SK-N-SH treated with all-trans-retinoic acid at 6 μM for 48 hours (cell line): ENCODE measurements around the gene NAGPA.

Experiments used
- CREB5 ChIP-seq: fragments of 250-450 bp; sonication (Bioruptor Pico); IDR thresholded peaks from 2 replicates; pipeline ENCODE4 v1.5.1; 2020; ENCODE audit warnings: low read depth, mild to moderate bottlenecking, moderate library complexity
- GLIS3 ChIP-seq: fragments of 250-450 bp; sonication (Bioruptor Pico); IDR thresholded peaks from 2 replicates; pipeline ENCODE4 v1.5.0; 2020; ENCODE audit warnings: mild to moderate bottlenecking, moderate library complexity
- PATZ1 ChIP-seq: fragments of 250-450 bp; sonication (Bioruptor Pico); IDR thresholded peaks from 2 replicates; pipeline ENCODE4 v1.8.0; 2020; ENCODE audit warnings: mild to moderate bottlenecking, moderate library complexity, borderline replicate concordance
- PPARA ChIP-seq: fragments of 250-450 bp; sonication (Bioruptor Pico); IDR thresholded peaks from 2 replicates; pipeline ENCODE4 v1.5.0; 2020; ENCODE audit warnings: mild to moderate bottlenecking, borderline replicate concordance
- TCF4 ChIP-seq: fragments of 250-450 bp; sonication (Bioruptor Pico); IDR thresholded peaks from 2 replicates; pipeline ENCODE4 v1.8.0; 2021; ENCODE audit warnings: mild to moderate bottlenecking, moderate library complexity, borderline replicate concordance
- TSHZ2 ChIP-seq: fragments of 250-450 bp; sonication (Bioruptor Pico); IDR thresholded peaks from 2 replicates; pipeline ENCODE4 v1.5.0; 2020; ENCODE audit warnings: mild to moderate bottlenecking, moderate library complexity
- ZC3H10 ChIP-seq: fragments of 250-450 bp; sonication (Bioruptor Pico); IDR thresholded peaks from 2 replicates; pipeline ENCODE4 v1.5.1; 2021; ENCODE audit warnings: mild to moderate bottlenecking, moderate library complexity
- ZFP3 ChIP-seq: fragments of 250-450 bp; sonication (Bioruptor Pico); IDR thresholded peaks from 2 replicates; pipeline ENCODE4 v1.5.0; 2020; ENCODE audit warnings: mild to moderate bottlenecking, moderate library complexity
- ZFP30 ChIP-seq: fragments of 450-650 bp; formaldehyde crosslinking; IDR thresholded peaks from 2 replicates; pipeline ENCODE4 v1.5.0; 2022; ENCODE audit warnings: mild to moderate bottlenecking, moderate library complexity
- ZNF8 ChIP-seq: fragments of 450-650 bp; formaldehyde crosslinking; IDR thresholded peaks from 2 replicates; pipeline ENCODE4 v1.5.0; 2020; ENCODE audit warnings: mild to moderate bottlenecking, moderate library complexity

- TF ChIP-seq ZFP3: no peak
- TF ChIP-seq PPARA (CRISPR knock-in tag): no peak
- TF ChIP-seq TCF4 (CRISPR knock-in tag): no peak
- TF ChIP-seq CREB5 (CRISPR knock-in tag): no peak
- TF ChIP-seq ZC3H10 (CRISPR knock-in tag): no peak
- no peak for TF ChIP-seq PATZ1 (CRISPR knock-in tag)
- TF ChIP-seq ZFP30 (CRISPR knock-in tag): no peak
- no peak for TF ChIP-seq TSHZ2
- no peak for TF ChIP-seq GLIS3 (CRISPR knock-in tag)
- no peak for TF ChIP-seq ZNF8
Observed at GRCh38 chr16:5078626-5079025, 44.9 kb upstream of the NAGPA start.
